GM18520 (cell line): Measurements from ENCODE around the gene HTR2A.
"Not testable (repeated sequence)": the region's sequence is repeated elsewhere in the genome, so short reads cannot be mapped to it uniquely, and the experiment has no call there.

Experiments
- ATAC-seq: cut with Tn5 transposase; IDR thresholded peaks from one replicate; pipeline ENCODE4 v1.9.1; 2021; ENCODE audit not compliant: unreplicated experiment

Gene HTR2A

DNA sequence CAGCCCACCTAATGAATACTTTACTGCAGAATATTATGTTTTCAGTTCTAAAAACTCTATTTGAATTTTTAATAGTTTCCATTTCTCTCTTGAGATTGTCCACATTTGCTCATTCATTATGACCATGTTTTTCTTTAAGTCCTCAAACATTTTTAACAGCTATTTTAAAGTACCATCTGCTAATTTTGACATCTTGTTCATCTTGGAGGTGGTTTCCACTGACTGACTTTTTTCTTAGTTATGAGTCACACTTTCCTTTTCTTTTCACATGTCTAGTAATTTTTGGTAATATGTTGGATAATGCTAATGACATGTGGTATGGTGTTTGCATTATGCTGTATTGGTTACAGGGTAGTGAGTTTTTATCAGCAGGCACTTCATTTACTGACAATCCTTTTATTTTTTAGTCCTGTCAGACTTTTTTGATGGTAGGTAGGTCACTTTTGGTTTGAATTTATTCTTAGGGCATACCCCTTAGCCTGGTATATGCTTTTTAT lies 84.5 kb downstream of the HTR2A start:
- no peak for ATAC-seq

DNA sequence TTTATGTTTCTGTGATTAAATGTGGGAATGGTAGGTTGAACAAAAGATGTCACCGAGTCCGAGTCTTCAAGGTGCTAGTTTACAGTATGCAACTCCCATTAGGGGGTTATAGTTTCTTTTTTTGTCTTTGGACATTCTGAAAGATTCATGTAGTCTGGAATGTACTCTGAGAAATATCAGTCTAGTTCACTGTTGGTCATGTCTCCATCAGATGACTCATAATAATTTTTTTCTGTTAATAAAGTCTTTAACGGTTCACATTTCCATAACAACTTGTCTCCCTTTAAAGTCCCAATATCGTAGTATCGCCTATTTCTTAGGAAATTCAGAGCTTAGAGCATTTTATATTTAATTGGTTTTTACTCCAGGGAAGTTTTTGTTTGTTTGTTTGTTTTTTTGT lies 86.4 kb downstream of the HTR2A start:
- ATAC-seq: no peak

DNA sequence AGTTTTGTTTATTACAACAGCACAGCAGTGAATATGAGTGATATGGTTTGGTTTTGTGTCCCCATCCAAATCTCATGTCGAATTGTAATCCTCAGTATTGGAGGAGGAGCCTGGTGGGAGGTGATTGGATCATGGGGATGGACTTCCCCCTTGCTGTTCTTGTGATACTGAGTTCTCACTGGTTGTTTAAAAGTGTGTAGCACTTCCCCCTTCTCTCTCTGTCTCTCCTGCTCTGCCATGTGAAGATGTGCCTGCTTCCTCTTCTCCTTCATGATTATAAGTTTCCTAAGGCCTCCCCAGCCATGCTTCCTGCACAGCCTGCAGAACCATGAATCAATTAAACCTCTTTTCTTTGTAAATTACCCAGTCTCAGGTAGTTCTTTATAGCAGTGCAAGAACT lies 91.9 kb downstream of the HTR2A start:
- ATAC-seq: not testable (repeated sequence)

DNA sequence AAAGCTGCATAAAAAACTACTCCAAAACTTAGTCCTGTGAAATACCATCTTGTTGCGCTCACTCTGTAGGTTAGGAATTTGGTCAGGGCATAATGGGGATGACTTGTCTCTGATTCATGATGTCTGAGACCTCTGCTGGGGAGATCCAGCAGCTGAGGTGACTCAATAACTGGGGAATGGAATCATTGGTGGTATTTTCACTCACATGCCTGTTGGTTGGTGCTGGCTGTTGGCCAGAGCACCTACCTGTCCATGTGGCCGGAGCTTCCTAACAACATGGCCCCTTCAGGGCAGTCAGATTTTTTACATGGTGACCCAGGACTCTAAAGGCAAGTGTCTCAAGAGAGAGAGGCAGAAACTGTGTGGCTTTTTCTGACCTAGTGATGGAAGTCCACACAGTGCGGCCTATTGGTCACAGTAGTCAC lies 92.5 kb downstream of the HTR2A start:
- ATAC-seq: no peak

DNA sequence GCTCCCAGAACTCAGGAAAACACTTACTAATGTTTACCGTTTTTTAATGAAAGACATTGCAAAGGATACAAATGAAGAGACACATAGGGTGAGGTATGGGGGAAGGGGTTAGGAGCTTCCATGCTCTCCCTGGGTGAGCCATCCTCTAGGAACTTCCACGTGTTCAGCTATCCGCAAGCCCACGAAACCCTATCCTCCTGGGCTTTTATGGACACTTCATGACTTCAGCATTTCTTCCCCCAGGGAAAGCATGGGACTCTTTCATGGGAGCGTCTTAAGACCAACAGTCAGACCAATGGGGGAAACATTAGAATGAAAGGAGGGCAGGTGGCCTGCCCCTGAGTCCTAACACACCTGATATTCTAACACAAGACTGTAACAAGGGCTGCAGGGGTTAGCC lies 93.3 kb downstream of the HTR2A start:
- ATAC-seq: no peak

DNA sequence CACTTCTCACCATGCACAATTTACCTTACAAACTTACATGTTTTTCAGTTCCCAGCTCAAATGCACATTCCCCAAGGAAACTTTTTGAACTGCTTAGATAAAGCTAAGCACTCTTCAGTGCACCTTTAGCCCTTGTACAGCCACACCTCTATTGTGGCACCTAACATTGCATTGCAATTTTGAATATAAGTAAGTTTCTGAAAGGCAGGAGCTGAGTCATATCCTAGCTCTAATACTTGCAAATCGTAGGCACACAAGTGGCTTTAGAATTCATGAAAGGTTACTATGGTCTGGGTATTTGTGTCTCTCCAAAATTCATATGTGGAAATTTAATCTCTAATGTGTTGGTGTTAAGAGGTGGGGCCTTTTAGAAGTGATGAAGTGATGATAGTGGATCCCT lies 95.0 kb downstream of the HTR2A start:
- no peak for ATAC-seq

DNA sequence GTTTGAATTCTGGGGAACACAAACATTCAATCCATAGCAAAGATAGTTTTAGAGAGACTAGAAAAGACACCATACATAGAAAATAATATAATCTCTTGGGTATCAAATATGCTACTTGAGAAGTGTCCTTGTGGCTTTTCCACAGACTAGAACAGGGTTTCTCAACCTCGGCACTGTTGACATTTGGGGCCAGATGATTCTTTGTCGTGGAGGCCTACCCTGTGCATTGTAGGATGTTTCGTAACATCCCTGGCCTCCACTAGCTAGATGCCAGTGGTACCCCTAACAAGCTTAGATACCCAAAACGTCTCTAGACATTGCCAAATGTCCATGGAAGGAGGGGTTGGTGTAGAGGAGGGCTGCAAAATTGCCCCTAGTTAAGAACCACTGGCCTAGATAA lies 97.7 kb downstream of the HTR2A start:
- no peak for ATAC-seq

DNA sequence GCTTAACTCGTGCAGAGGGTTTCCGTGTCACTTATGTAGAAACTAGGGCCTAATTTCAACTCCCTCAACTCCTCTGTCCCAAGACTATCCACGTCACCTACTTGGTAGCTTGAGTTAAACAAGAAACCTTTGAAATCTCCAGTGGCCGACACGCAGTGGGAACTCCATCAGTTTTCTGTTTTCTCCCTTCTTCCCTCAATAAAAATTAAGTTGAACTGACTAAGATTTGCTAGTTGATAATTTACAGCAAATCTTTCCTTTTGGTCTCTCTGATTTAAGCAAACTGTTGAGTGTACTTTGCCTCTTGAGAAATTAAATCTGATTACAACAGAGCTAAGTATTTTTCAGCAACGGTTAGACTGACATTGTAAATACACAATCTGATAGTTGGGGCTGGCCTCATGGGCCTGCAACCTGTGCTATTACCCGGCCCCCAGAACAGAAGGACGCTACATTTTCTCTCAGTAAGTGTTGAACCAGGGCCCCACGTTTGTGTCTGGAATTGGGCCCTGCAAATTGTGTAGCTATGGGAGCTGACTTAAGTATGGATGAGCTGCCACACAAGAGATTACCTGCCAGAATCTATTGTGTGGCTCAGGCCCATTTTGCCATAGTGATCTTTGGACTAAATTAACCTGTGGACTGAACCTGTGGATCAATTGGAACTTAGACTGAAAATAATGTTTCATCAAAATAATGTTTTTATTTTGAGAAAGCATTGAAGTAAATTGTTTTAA lies 99.2 kb downstream of the HTR2A start:
- no peak for ATAC-seq

DNA sequence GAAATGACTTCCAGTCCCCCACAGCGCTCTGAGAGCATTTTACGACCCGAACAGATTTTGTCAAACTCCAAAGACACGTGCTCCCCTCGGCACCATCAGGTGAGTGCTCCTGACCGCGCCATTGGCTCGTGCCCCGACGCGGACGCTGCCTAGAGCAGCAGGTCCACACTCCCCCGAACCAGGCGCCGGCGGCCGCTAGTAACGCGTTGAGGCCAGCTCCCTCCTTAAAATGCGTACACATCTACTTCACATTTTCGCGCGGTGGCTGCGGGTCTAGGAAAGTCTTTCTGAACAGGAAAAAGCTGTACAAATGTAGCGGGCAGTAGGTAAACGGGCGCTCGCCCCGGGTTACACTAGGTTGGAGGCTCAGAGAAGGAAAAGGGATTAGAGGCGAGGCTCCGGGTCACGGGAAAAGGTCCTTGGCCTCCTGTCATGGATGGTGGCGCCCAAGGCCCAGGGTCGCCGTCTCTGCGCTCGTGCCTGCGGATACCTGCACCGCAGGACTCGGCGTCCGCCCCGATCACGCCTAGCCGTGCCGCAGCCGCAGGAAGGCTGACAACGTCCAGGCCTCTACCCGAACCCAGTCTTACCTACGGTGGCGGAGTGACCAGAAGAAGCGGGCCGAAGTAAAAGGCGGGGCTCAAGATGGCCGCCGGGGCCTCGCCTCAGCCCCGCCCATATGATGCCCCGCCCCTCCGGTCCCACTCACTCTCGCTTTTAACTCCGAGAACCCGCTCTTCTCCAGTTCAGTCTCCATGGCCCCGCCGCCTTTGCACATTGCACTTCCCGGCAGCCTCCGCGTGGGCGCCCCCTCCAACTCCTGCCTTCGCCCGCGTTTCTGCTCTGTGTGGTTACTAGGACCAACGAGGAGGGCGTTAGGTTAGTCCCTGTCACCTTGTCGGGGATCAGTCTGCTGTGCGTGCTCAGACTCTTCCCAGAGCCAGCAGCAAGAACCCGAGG lies 100.1 kb downstream of the HTR2A start, which contains the start of gene ESD:
Gene ESD (minus strand): TSS at position 647 of the 960 bp plus-strand sequence. CDS start 5,748 bp downstream, outside the sequence.
- ATAC-seq: peak; percentile 67

DNA sequence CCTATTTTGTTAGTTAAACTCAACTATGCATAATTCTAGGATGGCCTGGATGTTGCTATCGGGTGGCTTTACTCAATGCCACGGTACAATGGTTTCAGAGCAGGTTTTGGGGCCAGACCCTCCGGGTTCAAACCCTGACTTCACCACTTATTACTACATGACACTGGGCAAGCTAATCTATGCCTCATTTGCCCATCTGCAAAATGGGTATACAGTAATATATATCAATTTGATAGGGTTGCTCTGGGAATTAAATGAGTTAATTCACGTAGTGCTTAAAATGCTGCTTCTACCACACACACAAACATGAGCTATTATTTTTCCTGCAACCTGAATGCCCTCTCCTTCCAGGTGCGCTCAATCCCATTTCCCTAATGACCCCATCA lies 100.7 kb downstream of the HTR2A start:
- no peak for ATAC-seq

DNA sequence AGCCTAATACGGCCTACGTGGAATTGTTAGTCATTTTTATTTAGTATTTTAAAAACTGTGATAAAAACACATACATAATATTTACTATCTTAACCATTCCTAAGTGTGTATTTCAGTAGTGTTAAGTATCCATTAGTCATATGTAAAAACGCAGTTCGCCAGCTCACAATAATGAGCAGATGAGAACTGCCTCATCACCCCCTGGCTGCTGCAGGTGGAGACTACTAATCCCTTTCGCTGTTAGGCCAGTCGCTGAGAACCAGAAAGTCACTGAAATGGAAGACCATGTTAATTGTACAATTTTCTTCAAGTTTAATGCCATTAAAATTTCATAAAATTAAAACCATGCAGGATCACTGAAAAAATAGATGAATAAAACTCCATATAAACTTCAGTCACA lies 101.5 kb downstream of the HTR2A start:
- ATAC-seq: no peak

DNA sequence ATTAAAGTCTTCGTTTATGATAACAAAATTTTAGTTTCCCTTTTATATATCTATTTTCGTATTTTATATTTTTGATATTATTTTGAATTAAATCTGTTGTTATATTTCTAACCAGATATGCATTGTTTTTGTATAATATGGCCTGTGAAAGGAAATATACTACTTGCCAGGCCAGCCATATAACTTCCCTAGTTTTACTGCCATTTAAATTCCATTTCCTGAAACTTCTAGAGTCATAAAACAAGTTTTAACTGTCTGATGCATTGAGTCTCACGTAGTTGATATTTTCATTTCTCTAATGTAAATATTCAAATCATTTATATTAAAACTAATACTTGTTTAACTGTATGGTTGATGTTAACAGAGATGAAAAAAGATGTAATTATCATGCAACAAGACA lies 113.3 kb downstream of the HTR2A start:
- ATAC-seq: no peak

DNA sequence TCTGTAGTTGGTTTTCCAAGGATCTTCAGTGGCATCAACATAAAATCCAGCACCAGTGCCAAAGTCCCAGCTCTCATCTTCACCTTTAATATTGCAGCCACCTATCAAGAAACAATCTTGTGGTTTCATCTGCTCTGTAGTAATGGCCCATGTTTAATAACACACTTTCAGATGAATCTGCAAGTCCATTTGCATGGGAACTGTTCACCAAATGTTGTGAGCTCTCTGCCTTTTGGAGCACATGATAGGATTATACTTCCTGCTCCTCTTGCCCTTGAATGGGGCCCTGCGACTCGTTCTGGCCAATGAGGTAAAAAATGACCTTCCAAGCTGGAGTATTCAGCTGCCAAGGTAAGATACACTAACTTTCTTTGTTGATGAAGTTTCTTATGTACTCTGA lies 114.2 kb downstream of the HTR2A start:
- ATAC-seq: no peak

DNA sequence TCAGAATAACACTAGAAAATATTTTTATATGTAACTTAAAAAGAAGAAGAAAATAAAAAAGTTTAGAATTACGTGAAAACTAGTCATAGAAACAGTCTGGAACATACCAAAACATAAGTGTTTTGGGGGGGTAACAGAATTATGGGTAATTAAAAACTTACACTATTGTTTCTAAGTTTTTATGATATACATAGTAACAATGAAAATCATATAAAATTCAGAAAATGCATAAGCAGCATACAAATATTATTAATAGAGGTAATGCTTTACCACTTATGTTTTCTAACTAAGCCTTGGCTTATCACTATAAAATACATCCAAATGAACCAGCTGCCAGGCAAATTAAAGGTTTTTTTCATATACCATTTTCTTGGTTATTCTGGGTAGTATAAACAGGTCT lies 114.8 kb downstream of the HTR2A start:
- ATAC-seq: no peak
